Glomerular visceral epithelial cell (primary cell): ENCODE measurements around the gene SNUPN.

Source experiments
- DNase-seq: peaks from one replicate; pipeline ENCODE4 v3.0.0-alpha.2; 2016; ENCODE audit errors: extremely low spot score

Gene SNUPN

GRCh38 chr15:75625542-75626347 is at the start of gene SNUPN:
SNUPN (minus strand) TSS chr15:75625725; CDS start chr15:75621051, 4,674 bp downstream.
- DNase-seq: peak; percentile 94

DNA sequence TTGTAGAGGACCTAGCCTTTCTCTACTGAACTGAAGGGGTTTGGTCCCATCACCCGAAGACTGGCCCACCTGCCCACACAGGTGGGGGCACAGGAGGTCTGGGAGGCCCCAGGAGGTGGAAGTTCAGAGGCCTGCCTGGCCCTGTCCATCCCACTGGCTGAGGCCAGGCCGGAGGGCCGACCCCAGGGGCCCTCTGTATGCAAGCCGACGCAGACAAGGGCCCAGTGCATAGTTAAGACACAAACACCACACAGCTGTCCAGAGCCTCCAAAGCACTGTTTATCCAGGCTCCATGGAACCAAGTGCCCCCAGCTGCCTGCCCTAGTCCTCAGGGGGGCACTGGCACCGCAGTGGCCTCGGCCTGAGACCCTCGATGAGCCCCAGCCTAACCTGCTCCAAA is 48.8 kb upstream of the SNUPN start:
- DNase-seq: no peak

- no peak for DNase-seq
Measured at GRCh38 chr15:75673426-75674235, 48.1 kb upstream of the SNUPN start.

GRCh38 chr15:75672646-75673425 is 47.3 kb upstream of the SNUPN start:
- DNase-seq: peak; percentile 49

DNA sequence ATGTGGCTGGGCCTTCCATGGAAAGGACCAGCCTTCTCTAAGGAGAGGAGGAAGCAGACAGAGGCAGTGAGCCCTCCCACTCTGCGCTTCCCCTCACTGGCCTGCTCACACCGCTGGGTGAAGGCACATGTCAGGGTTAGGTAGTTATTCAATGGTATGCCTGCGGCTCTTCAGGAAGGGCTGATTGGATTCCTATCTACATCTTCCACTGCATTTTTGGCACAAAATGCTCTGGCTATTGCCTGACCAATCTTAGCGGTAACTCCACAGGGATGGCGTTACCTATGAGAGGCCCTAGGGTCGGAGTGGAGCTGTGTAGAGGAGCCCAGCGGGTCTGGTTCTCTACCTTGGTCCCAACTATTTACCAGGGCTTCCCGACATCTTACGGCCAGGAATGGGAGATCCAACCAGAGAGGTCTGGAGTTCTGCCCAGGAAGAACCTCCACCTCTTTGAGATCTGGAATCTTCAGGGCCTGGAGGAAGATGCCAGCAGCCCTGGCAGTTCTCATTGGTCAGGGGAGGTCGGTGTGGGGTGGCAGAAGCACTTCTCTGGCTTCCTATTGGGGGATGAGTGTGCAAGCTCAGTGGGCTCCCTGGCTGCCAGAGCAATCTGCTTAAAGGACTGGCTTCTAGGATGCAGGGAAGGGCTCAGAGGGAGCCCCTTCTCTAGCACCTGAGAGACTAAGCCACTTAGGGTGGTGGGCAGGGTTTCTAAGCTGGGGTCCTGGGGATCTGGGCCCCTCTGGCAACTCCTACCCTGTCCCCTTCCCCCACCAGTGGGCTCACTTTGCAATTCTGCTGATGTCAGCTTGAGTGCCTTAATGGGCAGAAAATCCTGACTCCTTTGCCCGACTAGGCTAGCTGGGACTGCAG is 46.4 kb upstream of the SNUPN start:
- DNase-seq: no peak

GRCh38 chr15:75669879-75670212 is 44.3 kb upstream of the SNUPN start:
- DNase-seq: no peak

DNA sequence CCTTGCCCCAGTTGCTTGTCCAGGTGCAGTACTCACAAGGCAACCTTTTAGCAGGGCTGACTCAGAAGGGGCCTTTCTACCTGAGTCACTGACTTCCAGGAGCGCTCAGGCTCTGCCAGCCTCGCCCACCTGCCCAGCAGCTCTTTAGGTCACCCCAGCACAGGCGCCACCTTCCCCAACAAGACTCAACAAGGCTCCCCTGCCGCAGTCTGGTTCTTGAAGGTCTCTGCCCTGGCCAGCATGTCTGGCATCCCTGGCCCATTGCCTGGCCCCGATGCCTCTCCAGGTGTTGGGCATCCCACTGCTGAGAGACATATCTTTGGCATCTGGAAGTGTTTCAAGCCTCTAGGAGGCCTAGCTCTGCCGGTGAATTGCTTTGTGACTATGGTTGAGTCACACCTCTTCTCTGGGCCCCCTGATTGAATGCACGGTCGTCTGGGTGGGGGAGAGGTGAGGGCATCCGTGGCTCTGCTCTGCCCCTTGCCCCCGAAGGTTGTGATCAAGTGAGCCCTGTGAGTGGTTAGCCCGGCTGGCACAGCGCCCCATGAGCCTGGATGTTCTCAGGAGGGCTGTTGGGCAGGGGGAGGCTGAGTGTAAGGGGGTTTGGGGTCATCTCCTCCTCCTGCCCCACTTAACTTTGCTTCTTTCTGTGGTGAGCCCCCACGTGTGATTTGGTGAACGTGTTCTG is 43.8 kb upstream of the SNUPN start:
- peak; percentile 77 for DNase-seq

- DNase-seq: peak; percentile 99
Measured at GRCh38 chr15:75666823-75667501, 41.4 kb upstream of the SNUPN start.

DNA sequence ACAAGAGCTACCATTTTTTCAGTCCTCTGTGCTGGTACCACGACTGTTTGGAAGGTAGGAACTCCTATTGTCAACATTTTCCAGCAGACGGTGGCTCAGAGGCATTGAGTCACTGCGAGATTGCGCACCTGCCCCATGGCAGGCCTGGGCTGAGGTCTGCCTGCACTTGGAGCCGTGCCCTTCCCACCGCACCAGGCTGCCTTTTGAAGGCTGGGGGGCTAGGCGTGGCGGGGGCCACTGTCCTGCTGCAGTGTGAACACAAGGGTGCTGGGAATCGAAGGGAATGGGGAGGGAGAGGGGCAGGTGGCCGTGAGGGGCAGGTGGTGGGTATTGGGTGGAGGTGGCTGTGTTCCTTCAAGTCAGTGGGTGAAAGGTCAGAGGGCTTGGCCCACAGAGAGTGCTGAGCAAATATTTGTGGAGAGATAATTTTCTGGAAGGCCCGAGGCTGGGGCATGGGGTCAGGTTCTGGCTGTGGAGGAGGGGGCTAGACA is 38.5 kb upstream of the SNUPN start:
- DNase-seq: no peak

DNA sequence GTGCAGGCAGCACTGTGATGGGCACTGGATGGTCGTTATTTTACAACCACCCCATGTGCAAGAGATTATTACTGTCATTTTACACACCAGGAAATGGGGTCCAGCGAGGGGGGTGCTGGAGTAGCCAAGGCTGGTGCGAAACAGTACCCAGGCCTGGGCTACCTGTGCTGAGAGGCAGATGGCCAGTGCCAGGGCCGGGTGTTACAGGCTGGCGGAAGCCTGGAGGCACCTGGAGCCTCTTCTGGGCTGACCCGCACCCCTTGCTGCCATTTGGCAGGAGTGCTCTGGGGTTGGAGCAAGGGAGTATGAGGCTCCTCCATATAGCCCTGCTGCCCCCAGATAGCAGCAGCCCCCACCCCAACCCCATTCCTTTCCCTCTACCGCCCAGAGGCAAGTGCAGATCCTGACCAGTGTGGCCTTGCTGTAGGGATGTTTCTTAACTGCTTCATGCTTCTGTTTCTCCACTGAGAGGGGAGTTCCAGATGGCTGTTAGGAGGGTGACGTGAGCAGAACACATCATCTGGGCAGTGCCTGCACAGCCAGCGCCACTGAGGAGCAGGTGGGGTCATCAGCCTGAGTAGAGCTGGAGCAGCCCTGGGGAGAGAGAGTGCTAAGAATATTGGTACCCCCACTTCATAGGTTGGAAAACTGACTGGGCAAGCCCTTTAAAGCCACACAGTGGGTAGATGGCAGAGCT is 37.4 kb upstream of the SNUPN start:
- no peak for DNase-seq

DNA sequence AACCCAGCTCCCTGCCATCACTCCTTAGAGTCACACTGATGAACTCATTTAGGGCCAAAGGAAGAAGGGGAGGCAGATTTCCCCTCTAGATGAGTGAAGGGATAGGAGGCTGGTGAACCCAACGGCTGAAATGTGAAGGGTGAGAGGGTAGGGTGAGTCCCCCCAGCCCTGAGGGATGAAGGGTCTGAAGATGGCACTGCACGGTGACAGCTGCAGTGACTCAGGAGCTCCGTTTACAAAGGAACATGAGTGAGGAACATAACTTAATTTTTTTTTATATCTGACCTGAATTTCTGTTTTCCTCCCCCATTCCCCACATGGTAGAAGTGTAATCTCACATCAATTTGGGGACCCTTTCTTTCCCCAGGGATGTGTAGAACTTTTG is 36.2 kb upstream of the SNUPN start:
- no peak for DNase-seq

- DNase-seq: peak; percentile 95
Measured at GRCh38 chr15:75661100-75661755, 35.7 kb upstream of the SNUPN start.

GRCh38 chr15:75659928-75660645 is 34.6 kb upstream of the SNUPN start:
- no peak for DNase-seq

- no peak for DNase-seq
Measured at GRCh38 chr15:75659141-75659771, 33.7 kb upstream of the SNUPN start.

DNA sequence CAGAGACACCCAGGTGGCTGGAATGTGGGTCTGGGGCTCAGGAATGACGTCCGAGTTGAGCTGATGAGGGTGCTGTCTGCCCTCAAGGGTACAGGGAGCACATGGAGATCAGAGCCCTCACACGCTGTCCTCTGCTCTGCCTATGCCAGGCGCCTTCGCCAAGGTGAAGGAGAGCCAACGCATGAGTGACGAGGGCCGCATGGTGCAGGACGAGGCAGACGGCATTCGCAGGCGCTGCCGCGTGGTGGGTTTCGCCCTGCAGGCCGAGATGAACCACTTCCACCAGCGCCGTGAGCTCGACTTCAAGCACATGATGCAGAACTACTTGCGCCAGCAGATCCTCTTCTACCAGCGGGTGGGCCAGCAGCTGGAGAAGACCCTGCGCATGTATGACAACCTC is 31.3 kb upstream of the SNUPN start:
- no peak for DNase-seq

DNA sequence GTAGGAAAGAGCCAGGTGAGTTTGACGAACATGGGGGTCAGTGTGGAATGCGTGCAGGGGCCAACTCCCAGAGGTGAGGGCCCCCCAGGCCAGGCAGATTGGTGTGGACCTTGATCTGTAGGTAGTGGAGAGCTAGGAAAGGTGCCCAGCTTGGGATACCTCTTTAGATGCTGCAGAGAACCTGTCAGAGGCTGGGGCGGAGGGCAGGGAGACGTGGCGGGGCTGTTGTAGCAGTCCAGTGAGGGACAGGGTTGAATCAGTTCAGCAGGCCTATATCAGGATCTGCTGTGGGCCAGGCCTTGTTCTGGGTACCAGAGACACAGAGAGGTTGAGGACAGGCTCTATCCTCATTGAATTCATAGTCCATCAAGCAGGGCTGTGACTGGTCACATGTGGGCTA is 30.8 kb upstream of the SNUPN start:
- DNase-seq: no peak

DNA sequence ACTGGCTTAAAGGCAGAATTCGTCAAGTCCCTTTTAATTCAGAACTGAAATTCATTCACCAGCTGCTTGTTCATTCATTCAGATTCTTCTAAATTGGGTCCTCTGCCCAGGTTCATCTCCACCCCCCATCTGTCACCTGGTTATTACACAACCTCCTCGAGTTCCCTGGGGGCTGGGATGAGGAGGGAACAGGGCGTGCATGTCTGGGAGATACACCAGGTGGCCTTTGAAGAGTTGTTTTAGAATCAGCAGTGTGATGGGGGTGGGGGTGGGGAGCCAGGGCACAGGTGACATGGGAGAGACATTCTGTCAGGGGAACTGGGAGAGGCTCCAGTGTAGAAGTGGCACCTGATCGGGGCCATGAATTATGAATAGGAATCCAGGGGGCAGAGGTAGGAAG is 30.4 kb upstream of the SNUPN start:
- no peak for DNase-seq
